ENCODE measurements around the gene ZNF638. TPM values are rescaled to one million over a fixed set of nuclear protein-coding genes. Genes with fewer than 3 reads are reported as not detected.

Gene ZNF638
- total RNA-seq, 1 experiment from 2014 or later = 109 TPM

DNA sequence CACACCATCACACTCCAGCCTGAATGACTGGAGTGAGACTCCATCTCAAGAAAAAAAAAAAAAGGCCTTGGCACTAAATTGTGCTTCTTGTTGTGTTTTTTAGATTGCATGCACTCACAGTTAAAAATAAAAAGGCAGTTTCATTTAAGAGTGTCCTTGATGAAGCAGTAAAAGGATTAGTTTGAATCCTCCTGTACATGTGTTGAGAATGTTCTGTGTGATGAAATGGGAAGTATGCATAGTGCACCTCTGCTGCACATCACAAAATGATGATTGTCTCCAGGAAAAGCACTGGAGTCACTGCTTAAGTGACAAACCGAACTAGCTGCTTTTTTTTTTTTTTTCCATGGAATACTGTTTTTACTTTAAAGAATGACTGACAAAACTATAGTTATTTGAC is 144.9 kb downstream of the ZNF638 start:
- no peak overlapping the region for H3K4me3 Mint-ChIP-seq
- peaks cover 2% of the 10 kb centered on the region; the same call in 1 of the 2 replicates for H3K27me3 Mint-ChIP-seq (ENCODE audit: low read depth)
- TF ChIP-seq ZNF423 (CRISPR knock-in tag; IDR thresholded peaks at IDR 0.05) = no peak
- TF ChIP-seq ZNF317 (CRISPR knock-in tag; IDR thresholded peaks at IDR 0.05; ENCODE audit: borderline replicate concordance, low read depth) = no peak
- TF ChIP-seq USF2 (CRISPR knock-in tag; IDR thresholded peaks at IDR 0.05) = no peak
- no peak for TF ChIP-seq IRF1 (CRISPR knock-in tag; IDR thresholded peaks at IDR 0.05)
- no peak for TF ChIP-seq ELF4 (CRISPR knock-in tag; IDR thresholded peaks at IDR 0.05; ENCODE audit: low read depth)
- no peak for TF ChIP-seq FOXK1 (CRISPR knock-in tag; IDR thresholded peaks at IDR 0.05)
- TF ChIP-seq AR (CRISPR knock-in tag; IDR thresholded peaks at IDR 0.05) = no peak
- TF ChIP-seq FOXJ3 (CRISPR knock-in tag; IDR thresholded peaks at IDR 0.05; ENCODE audit: borderline replicate concordance) = no peak
- no peak for TF ChIP-seq ZNF219 (CRISPR knock-in tag; IDR thresholded peaks at IDR 0.05; ENCODE audit: borderline replicate concordance)
- no peak for TF ChIP-seq ATF3 (CRISPR knock-in tag; conservative IDR thresholded peaks at IDR 0.05)
- TF ChIP-seq ZBTB43 (CRISPR knock-in tag; IDR thresholded peaks at IDR 0.05) = no peak
- ATAC-seq = no peak
- H3K9me3 Mint-ChIP-seq = peaks cover 5% of the 10 kb centered on the region
- CTCF ChIA-PET = interaction anchor here (0.7 to 3.5 kb wide), 5 partner anchors 15 to 145 kb away, joined by 3 to 19 read pairs (median 6); partner anchors contain the start of genes DYSF and ZNF638
- POLR2A ChIA-PET = no interaction called here
- no peak for DNase-seq (ENCODE audit: low spot score)
- H3K4me1 Mint-ChIP-seq = peaks cover 16% of the 10 kb centered on the region
- peaks cover 4% of the 10 kb centered on the region; the same call in 1 of the 2 replicates for H3K36me3 Mint-ChIP-seq
- no peak overlapping the region for H3K27ac Mint-ChIP-seq

DNA sequence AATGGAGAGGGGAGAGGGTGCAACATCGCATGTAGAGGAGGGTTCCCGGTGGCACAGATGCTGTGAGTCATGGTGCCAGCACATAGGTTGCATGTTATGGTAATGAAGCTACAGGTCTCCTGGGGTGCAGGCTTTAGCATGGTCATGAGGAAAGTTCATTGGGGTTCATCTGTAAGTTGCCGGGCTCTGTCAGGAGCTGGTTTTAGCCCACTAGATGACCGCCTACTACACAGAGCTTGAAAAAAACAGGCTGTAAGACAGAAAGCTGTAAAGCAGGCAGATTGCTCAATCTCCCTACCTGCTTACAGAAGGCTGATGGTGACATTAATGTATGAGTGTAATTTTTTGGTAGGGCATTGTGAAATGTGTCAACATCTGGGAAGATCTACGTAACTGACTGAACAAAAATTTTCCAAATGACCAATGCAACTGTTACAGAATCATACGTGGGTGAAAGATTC is 145.7 kb downstream of the ZNF638 start:
- TF ChIP-seq, protein P1, sequence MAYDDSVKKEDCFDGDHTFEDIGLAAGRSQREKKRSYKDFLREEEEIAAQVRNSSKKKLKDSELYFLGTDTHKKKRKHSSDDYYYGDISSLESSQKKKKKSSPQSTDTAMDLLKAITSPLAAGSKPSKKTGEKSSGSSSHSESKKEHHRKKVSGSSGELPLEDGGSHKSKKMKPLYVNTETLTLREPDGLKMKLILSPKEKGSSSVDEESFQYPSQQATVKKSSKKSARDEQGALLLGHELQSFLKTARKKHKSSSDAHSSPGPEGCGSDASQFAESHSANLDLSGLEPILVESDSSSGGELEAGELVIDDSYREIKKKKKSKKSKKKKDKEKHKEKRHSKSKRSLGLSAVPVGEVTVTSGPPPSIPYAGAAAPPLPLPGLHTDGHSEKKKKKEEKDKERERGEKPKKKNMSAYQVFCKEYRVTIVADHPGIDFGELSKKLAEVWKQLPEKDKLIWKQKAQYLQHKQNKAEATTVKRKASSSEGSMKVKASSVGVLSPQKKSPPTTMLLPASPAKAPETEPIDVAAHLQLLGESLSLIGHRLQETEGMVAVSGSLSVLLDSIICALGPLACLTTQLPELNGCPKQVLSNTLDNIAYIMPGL (CRISPR knock-in tag; IDR thresholded peaks at IDR 0.05) = no peak
- peak; percentile 53; the same call in 1 of the 2 replicates for TF ChIP-seq GABPB1 (CRISPR knock-in tag; IDR thresholded peaks at IDR 0.05)
- Mint-ChIP-seq H3K9me3 (peaks cover 5% of the 10 kb centered on the region), H3K27me3 (ENCODE audit: low read depth) (peaks cover 2% of the 10 kb centered on the region; the same call in 1 of the 2 replicates), H3K36me3 (peaks cover 4% of the 10 kb centered on the region; the same call in 1 of the 2 replicates), H3K27ac (no peak overlapping the region), H3K4me3 (no peak overlapping the region), H3K4me1 (peaks cover 23% of the 10 kb centered on the region)
- CTCF ChIA-PET = interaction anchor here (0.6 to 3.5 kb wide), 4 partner anchors 16 to 145 kb away, joined by 4 to 19 read pairs (median 7); partner anchors contain the start of gene ZNF638
- ATAC-seq (no peak), DNase-seq (ENCODE audit: low spot score) (no peak)
- POLR2A ChIA-PET = no interaction called here

DNA sequence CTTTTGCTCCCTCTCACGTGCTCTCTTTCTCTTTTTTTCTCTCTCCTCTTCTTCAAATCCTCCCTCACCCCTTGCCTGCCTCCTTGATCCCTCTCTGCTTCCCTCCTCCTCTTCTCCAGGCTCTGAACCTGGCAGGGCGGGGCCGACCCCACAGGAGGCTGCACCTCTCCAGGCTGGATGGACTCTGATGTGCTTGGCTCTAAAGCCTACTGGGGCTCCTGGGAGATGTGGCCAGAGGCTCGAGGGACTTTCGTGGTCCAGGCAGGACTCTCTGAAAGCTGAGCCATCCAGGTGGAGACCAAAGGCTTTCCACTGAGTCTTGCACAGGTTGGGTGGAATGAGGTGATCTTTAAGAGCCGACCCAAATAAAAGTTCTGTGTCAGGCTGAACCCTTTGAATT is 147.2 kb downstream of the ZNF638 start:
- H3K9me3 Mint-ChIP-seq = peaks cover 5% of the 10 kb centered on the region
- peaks cover 27% of the 10 kb centered on the region for H3K4me1 Mint-ChIP-seq
- ATAC-seq (no peak), DNase-seq (ENCODE audit: low spot score) (no peak)
- POLR2A ChIA-PET = no interaction called here
- CTCF ChIA-PET = interaction anchor here (1.0 kb wide), 1 partner anchor 324 kb away, joined by 3 read pairs; no protein-coding TSS in a partner anchor
- no peak overlapping the region for H3K4me3 Mint-ChIP-seq
- H3K27ac Mint-ChIP-seq = no peak overlapping the region
- H3K27me3 Mint-ChIP-seq (ENCODE audit: low read depth) = peaks cover 2% of the 10 kb centered on the region; the same call in 1 of the 2 replicates
- H3K36me3 Mint-ChIP-seq = peaks cover 4% of the 10 kb centered on the region; the same call in 1 of the 2 replicates
- TF ChIP-seq TEAD1 (CRISPR knock-in tag; IDR thresholded peaks at IDR 0.05) (no peak), ZBTB43 (CRISPR knock-in tag; IDR thresholded peaks at IDR 0.05) (no peak), FOXK1 (CRISPR knock-in tag; IDR thresholded peaks at IDR 0.05) (no peak), IRF2 (CRISPR knock-in tag; IDR thresholded peaks at IDR 0.05; ENCODE audit: borderline replicate concordance, low read depth) (no peak), GRHL2 (CRISPR knock-in tag; IDR thresholded peaks at IDR 0.05; ENCODE audit: insufficient replicate concordance, severe bottlenecking) (no peak)
- TF ChIP-seq, protein P2, sequence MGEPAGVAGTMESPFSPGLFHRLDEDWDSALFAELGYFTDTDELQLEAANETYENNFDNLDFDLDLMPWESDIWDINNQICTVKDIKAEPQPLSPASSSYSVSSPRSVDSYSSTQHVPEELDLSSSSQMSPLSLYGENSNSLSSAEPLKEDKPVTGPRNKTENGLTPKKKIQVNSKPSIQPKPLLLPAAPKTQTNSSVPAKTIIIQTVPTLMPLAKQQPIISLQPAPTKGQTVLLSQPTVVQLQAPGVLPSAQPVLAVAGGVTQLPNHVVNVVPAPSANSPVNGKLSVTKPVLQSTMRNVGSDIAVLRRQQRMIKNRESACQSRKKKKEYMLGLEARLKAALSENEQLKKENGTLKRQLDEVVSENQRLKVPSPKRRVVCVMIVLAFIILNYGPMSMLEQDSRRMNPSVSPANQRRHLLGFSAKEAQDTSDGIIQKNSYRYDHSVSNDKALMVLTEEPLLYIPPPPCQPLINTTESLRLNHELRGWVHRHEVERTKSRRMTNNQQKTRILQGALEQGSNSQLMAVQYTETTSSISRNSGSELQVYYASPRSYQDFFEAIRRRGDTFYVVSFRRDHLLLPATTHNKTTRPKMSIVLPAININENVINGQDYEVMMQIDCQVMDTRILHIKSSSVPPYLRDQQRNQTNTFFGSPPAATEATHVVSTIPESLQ (CRISPR knock-in tag; IDR thresholded peaks at IDR 0.05) = no peak
- TF ChIP-seq, protein P3, sequence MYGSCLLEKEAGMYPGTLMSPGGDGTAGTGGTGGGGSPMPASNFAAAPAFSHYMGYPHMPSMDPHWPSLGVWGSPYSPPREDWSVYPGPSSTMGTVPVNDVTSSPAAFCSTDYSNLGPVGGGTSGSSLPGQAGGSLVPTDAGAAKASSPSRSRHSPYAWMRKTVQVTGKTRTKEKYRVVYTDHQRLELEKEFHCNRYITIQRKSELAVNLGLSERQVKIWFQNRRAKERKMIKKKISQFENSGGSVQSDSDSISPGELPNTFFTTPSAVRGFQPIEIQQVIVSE (CRISPR knock-in tag; IDR thresholded peaks at IDR 0.05; ENCODE audit: borderline replicate concordance) = no peak
